C4-2B (cell line): ENCODE results near the gene PRICKLE2.

Experiments
- ZFX ChIP-seq: fragments of 450-650 bp; IDR thresholded peaks from 2 replicates; pipeline ENCODE4 v1.6.1; 2017
- TF ChIP-seq, protein P1 (sequence below): fragments of 450-650 bp; conservative IDR thresholded peaks from 2 replicates; pipeline ENCODE4 v1.5.1; 2017; ENCODE audit warnings: mild to moderate bottlenecking

DNA sequence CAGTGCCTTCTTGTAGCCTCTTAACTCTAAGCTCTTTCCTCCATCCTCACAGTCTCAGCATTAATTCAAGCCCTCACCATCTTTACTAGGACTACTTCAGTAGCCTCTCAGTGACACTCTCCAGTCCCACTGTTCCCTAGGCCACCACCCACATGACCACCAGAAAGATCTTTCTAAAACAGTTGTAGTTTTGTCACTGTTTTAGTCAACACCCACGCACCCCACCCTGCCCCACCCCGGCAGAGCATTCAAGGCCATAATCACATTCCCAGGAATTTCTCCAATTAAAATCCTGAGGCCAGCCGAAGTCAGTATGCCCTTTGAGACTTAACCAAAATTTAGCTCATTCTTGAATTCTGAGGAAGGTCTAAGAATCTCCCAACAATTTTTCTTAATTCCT, 170.8 kb downstream of the PRICKLE2 start:
- TF ChIP-seq, protein P1, sequence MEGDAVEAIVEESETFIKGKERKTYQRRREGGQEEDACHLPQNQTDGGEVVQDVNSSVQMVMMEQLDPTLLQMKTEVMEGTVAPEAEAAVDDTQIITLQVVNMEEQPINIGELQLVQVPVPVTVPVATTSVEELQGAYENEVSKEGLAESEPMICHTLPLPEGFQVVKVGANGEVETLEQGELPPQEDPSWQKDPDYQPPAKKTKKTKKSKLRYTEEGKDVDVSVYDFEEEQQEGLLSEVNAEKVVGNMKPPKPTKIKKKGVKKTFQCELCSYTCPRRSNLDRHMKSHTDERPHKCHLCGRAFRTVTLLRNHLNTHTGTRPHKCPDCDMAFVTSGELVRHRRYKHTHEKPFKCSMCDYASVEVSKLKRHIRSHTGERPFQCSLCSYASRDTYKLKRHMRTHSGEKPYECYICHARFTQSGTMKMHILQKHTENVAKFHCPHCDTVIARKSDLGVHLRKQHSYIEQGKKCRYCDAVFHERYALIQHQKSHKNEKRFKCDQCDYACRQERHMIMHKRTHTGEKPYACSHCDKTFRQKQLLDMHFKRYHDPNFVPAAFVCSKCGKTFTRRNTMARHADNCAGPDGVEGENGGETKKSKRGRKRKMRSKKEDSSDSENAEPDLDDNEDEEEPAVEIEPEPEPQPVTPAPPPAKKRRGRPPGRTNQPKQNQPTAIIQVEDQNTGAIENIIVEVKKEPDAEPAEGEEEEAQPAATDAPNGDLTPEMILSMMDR, result no peak
- TF ChIP-seq ZFX, result no peak
